Measurements from ENCODE around the gene ZNF398. TPM values are rescaled to one million over a fixed set of nuclear protein-coding genes. Genes with fewer than 3 reads are reported as not detected.
A peak's percentile ranks its signal among the peaks of the same experiment; 100 is the strongest.

ZNF398 gene
- total and polyA plus RNA-seq, 10 of the 15 experiments (the other 5 are each of a cell fraction or from before 2014, with no cell fraction given), result 2.3 to 15.3 (median 10.0) TPM

DNA sequence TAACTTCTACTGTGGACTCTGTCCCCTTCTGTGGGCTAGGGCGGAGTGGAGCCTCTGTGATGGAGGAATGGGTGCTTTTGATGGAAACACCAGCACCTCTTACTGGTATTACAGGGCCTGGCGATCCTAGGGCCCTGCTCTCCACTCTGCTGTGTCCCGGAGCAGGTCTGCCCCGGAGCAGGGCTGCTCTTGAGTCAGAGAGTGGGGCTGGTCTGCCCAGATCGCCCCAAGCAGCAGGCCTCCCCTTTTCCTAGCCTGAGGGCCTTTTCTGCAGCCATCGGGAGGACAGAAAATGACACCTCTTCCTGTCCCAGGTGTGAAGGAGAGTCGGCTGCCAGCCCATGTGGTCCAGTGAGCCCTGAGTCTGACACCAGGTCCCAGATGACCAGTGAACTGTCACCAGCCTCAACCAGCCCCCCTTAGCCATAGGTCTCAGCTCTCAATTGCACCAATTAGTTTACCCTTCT, 49.5 kb downstream of the ZNF398 start:
- Histone ChIP-seq H3K9me3 (replicated peaks; ENCODE audit: control insufficient read depth, insufficient read depth, low read length) (no peaks in the 10 kb centered on the region), H3K27ac (ENCODE audit: control insufficient read depth, insufficient read depth) (peak overlapping the region; percentile 82), H3K27me3 (replicated peaks in 1 of 2; ENCODE audit: control insufficient read depth in 2 of 2, insufficient read depth in 2 of 2, low read length in 1 of 2) (no peaks in the 10 kb centered on the region), H3K4me2 (ENCODE audit: control insufficient read depth, insufficient read depth) (peak overlapping the region; percentile 64), H4K20me1 (ENCODE audit: control insufficient read depth, insufficient read depth) (no peaks in the 10 kb centered on the region), H3K4me3 (peak overlapping the region; percentile 88), H3K36me3 (ENCODE audit: control insufficient read depth in 2 of 2, insufficient read depth in 2 of 2, low read length in 1 of 2) (peaks cover 7 to 13% of the 10 kb centered on the region in 2 experiments), H3K4me1 (ENCODE audit: control insufficient read depth, insufficient read depth, low read length) (0 out of 2 replicates have a peak, but pooled peaks cover 3% of the 10 kb centered on the region), H3K79me2 (ENCODE audit: control insufficient read depth, insufficient read depth, low read length) (peaks cover 34% of the 10 kb centered on the region), H3K9ac (ENCODE audit: control insufficient read depth, insufficient read depth, low read length) (peak overlapping the region; percentile 93), H2AFZ (ENCODE audit: control insufficient read depth, low read depth, low read length) (no peak overlapping the region)
- ChIA-PET SMC1A (ENCODE audit: uncharacterized antibody, unreplicated experiment) (interaction anchor here (0.8 to 1.2 kb wide), 3 partner anchors 15 to 35 kb away, joined by 3 to 4 read pairs (median 3); no protein-coding TSS in a partner anchor), RAD21 (ENCODE audit: unreplicated experiment) (interaction anchor here (1.7 to 2.0 kb wide), 3 partner anchors 65 to 88 kb away, joined by 4 to 7 read pairs (median 5); partner anchors contain the start of genes ZNF425 and ZNF783), POLR2A (interaction anchor here (0.6 to 4.3 kb wide), 2 partner anchors 50 to 69 kb away, joined by 3 to 20 read pairs; partner anchors contain the start of gene ZNF398), CTCF (interaction anchor here (0.8 to 2.7 kb wide), 6 partner anchors 9 to 131 kb away, joined by 3 to 11 read pairs (median 4); partner anchors contain the start of gene ZNF398)
- ATAC-seq (peak; percentile 50), FAIRE-seq (no peak), DNase-seq (ENCODE audit: low read depth, low spot score) (no peak)
- 2% methylated on average over 7 of the region's 7 CpGs for WGBS (ENCODE audit: insufficient coverage, insufficient replicate concordance, low lambda C conversion rate, missing lambda C conversion rate)
- in situ Hi-C loops (cut with MboI), result no loop called here
- intact Hi-C loops (cut with micrococcal nuclease; ENCODE audit: unreplicated experiment), result loop anchor here (5.0 kb wide), 1 partner anchor 41 kb away; the partner anchor contains the start of gene ZNF212
- BruUV-seq (replicated peaks), result no TSS peak
- TF ChIP-seq, protein P1, sequence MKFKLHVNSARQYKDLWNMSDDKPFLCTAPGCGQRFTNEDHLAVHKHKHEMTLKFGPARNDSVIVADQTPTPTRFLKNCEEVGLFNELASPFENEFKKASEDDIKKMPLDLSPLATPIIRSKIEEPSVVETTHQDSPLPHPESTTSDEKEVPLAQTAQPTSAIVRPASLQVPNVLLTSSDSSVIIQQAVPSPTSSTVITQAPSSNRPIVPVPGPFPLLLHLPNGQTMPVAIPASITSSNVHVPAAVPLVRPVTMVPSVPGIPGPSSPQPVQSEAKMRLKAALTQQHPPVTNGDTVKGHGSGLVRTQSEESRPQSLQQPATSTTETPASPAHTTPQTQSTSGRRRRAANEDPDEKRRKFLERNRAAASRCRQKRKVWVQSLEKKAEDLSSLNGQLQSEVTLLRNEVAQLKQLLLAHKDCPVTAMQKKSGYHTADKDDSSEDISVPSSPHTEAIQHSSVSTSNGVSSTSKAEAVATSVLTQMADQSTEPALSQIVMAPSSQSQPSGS (IDR thresholded peaks at IDR 0.05; ENCODE audit: low read length), result no peak
- no peak for TF ChIP-seq HDGF (IDR thresholded peaks at IDR 0.05)

DNA sequence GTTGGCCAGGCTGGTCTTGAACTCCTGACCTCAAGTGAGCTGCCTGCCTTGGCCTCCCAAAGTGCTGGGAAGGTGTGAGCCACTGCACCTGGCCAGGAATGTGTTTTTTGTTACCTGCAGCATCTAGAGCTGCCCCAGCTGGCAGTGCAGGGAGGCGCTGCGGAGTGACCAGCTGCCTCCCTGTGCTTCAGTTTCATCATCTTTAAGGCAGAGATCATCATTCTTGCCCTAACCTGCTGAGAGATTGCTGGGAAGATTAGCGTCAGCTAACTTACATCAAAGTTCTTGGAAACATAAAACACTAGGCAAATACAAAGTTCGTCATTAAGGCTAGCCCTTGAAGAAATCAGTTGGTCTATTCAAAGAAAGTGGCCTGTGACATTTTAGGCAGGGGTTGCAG, 50.4 kb downstream of the ZNF398 start:
- Histone ChIP-seq H3K27me3 (replicated peaks in 1 of 2; ENCODE audit: control insufficient read depth in 2 of 2, insufficient read depth in 2 of 2, low read length in 1 of 2) (no peaks in the 10 kb centered on the region), H3K4me2 (ENCODE audit: control insufficient read depth, insufficient read depth) (no peak overlapping the region), H4K20me1 (ENCODE audit: control insufficient read depth, insufficient read depth) (no peaks in the 10 kb centered on the region), H2AFZ (ENCODE audit: control insufficient read depth, low read depth, low read length) (no peak overlapping the region), H3K4me3 (no peak overlapping the region), H3K36me3 (ENCODE audit: control insufficient read depth in 2 of 2, insufficient read depth in 2 of 2, low read length in 1 of 2) (peaks cover 8 to 14% of the 10 kb centered on the region in 2 experiments), H3K9me3 (replicated peaks; ENCODE audit: control insufficient read depth, insufficient read depth, low read length) (no peaks in the 10 kb centered on the region), H3K9ac (ENCODE audit: control insufficient read depth, insufficient read depth, low read length) (no peak overlapping the region), H3K79me2 (ENCODE audit: control insufficient read depth, insufficient read depth, low read length) (peaks cover 34% of the 10 kb centered on the region), H3K4me1 (ENCODE audit: control insufficient read depth, insufficient read depth, low read length) (0 out of 2 replicates have a peak, but pooled peaks cover 3% of the 10 kb centered on the region), H3K27ac (ENCODE audit: control insufficient read depth, insufficient read depth) (no peak overlapping the region)
- ChIA-PET CTCF (interaction anchor here (0.8 to 2.7 kb wide), 5 partner anchors 15 to 132 kb away, joined by 3 to 9 read pairs (median 4); partner anchors contain the start of genes ZNF398 and ZNF783), POLR2A (interaction anchor here (0.7 to 4.3 kb wide), 2 partner anchors 25 to 51 kb away, joined by 3 to 20 read pairs; partner anchors contain the start of gene ZNF398), SMC1A (ENCODE audit: uncharacterized antibody, unreplicated experiment) (interaction anchor here (1.0 kb wide), 1 partner anchor 34 kb away, joined by 3 read pairs; no protein-coding TSS in a partner anchor), RAD21 (ENCODE audit: unreplicated experiment) (interaction anchor here (0.6 kb wide), 1 partner anchor 70 kb away, joined by 3 read pairs; no protein-coding TSS in a partner anchor)
- intact Hi-C loops (cut with micrococcal nuclease; ENCODE audit: unreplicated experiment), result loop anchor here (5.0 kb wide), 1 partner anchor 40 kb away; the partner anchor contains the start of gene ZNF212
- FAIRE-seq (peak; percentile 38), ATAC-seq (no peak), DNase-seq (ENCODE audit: low read depth, low spot score) (no peak)
- in situ Hi-C loops (cut with MboI), result no loop called here
- BruUV-seq (replicated peaks), result no TSS peak
- WGBS (ENCODE audit: insufficient coverage, insufficient replicate concordance, low lambda C conversion rate, missing lambda C conversion rate), result 74% methylated on average over 4 of the region's 4 CpGs
- TF ChIP-seq POU2F2 (IDR thresholded peaks at IDR 0.05; ENCODE audit: borderline replicate concordance, low read depth, low read length), result no peak
- TF ChIP-seq, protein P2, sequence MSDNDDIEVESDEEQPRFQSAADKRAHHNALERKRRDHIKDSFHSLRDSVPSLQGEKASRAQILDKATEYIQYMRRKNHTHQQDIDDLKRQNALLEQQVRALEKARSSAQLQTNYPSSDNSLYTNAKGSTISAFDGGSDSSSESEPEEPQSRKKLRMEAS (IDR thresholded peaks at IDR 0.05; ENCODE audit: low read depth, low read length), result no peak
- no peak for TF ChIP-seq ZNF622 (IDR thresholded peaks at IDR 0.05)
- TF ChIP-seq, protein P3, sequence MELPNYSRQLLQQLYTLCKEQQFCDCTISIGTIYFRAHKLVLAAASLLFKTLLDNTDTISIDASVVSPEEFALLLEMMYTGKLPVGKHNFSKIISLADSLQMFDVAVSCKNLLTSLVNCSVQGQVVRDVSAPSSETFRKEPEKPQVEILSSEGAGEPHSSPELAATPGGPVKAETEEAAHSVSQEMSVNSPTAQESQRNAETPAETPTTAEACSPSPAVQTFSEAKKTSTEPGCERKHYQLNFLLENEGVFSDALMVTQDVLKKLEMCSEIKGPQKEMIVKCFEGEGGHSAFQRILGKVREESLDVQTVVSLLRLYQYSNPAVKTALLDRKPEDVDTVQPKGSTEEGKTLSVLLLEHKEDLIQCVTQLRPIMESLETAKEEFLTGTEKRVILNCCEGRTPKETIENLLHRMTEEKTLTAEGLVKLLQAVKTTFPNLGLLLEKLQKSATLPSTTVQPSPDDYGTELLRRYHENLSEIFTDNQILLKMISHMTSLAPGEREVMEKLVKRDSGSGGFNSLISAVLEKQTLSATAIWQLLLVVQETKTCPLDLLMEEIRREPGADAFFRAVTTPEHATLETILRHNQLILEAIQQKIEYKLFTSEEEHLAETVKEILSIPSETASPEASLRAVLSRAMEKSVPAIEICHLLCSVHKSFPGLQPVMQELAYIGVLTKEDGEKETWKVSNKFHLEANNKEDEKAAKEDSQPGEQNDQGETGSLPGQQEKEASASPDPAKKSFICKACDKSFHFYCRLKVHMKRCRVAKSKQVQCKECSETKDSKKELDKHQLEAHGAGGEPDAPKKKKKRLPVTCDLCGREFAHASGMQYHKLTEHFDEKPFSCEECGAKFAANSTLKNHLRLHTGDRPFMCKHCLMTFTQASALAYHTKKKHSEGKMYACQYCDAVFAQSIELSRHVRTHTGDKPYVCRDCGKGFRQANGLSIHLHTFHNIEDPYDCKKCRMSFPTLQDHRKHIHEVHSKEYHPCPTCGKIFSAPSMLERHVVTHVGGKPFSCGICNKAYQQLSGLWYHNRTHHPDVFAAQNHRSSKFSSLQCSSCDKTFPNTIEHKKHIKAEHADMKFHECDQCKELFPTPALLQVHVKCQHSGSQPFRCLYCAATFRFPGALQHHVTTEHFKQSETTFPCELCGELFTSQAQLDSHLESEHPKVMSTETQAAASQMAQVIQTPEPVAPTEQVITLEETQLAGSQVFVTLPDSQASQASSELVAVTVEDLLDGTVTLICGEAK (IDR thresholded peaks at IDR 0.05; ENCODE audit: borderline replicate concordance), result no peak
- no peak for TF ChIP-seq YBX1 (IDR thresholded peaks at IDR 0.05)
- no peak for TF ChIP-seq SIX5 (IDR thresholded peaks at IDR 0.05; ENCODE audit: low read depth, low read length, severe bottlenecking)
- TF ChIP-seq TAF1 (IDR thresholded peaks at IDR 0.05; ENCODE audit: borderline replicate concordance, low read depth, low read length), result no peak
- no peak for TF ChIP-seq RAD51 (IDR thresholded peaks at IDR 0.05)
